Stomach (tissue), 9 donors: Measurements from ENCODE around the gene SERPINB4. TPM values are rescaled to one million over a fixed set of nuclear protein-coding genes. Genes with fewer than 3 reads are reported as not detected.

Source experiments
- DNase-seq, 2 donors: peaks; one replicate each; pipeline versions ENCODE4 v3.0.0 to v3.0.0-alpha.2; 2013 to 2019
- H3K27ac ChIP-seq, 5 donors: fragments of 200-600 bp in 4 of 5; sonication (generic) in 4 of 5; one replicate each; pipeline ENCODE4 v1.5.1; 2013 to 2019; ENCODE audit warnings: mild to moderate bottlenecking in 1 of 5, moderate library complexity in 1 of 5
- H3K27me3 ChIP-seq, 3 donors: fragments of 200-600 bp; sonication (generic); one replicate each; pipeline ENCODE4 v1.5.1; 2017 to 2019; ENCODE audit warnings: mixed run types in 1 of 3
- H3K36me3 ChIP-seq, 4 donors: fragments of 200-600 bp; sonication (generic); 1 replicate in 3 of 4; 2 replicates in 1 of 4; pipeline ENCODE4 v1.5.1; 2016 to 2019
- H3K4me1 ChIP-seq, 4 donors: fragments of 200-600 bp; sonication (generic); one replicate each; pipeline ENCODE4 v1.5.1; 2016 to 2019
- H3K4me3 ChIP-seq, 4 donors: fragments of 200-600 bp; sonication (generic) in 3 of 4; one replicate each; pipeline ENCODE4 v1.5.1; 2016 to 2019; ENCODE audit warnings: mild to moderate bottlenecking in 1 of 4
- H3K9me3 ChIP-seq, 4 donors: fragments of 200-600 bp; sonication (generic); one replicate each; pipeline ENCODE4 v1.5.1; 2016 to 2019
- EP300 ChIP-seq: sonication (generic); formaldehyde crosslinking; IDR thresholded peaks from one replicate; pipeline ENCODE4 v1.6.1; 2017; ENCODE audit warnings: antibody characterized with exemption
- POLR2A ChIP-seq, 4 donors: fragments of 450-650 bp; IDR thresholded peaks; one replicate each; pipeline ENCODE4 v1.6.1; 2016; ENCODE audit warnings: antibody characterized with exemption in 4 of 4, control low read depth in 2 of 4, mild to moderate bottlenecking in 1 of 4, moderate library complexity in 1 of 4
- POLR2AphosphoS5 ChIP-seq, 3 donors: sonication (generic); formaldehyde crosslinking; IDR thresholded peaks; one replicate each; pipeline ENCODE4 v1.6.1; 2016; ENCODE audit warnings: antibody characterized with exemption in 3 of 3
- WGBS, 5 donors: extraction: QIAGEN DNeasy Blood & Tissue Kit in 3 of 5; methylation state at CpG; one replicate each; pipeline versions ENCODE4 v1.1.5 to v1.1.7; 2013 to 2018; 5-methylcytosine and 5-hydroxymethylcytosine counted together
- intact Hi-C: fragments of 100-400 bp; cut with DNase I; formaldehyde crosslinking; loops from one replicate; pipeline ENCODE4 v1.15.1; 2023; ENCODE audit warnings: low total_unique reads
- polyA plus RNA-seq, 3 donors: library from polyadenylated mRNA; stranded (reverse); fragments of 200-250 nt; gene quantifications; one replicate each; pipeline ENCODE4 v1.2.3, GENCODE V29; 2013
- total RNA-seq, 5 donors: library from RNA; depleted of rRNA; stranded (reverse); fragments of >200 nt; gene quantifications; one replicate each; pipeline versions ENCODE4 v1.1.0 to v1.2.3, GENCODE V29; 2014 to 2016
- TF ChIP-seq, protein P1 (sequence below), 7 experiments: fragments of 450-650 bp in 4 of 7; fragments of 200-600 bp in 3 of 7; sonication (generic) in 3 of 7; IDR thresholded peaks; one replicate each; pipeline ENCODE4 v1.5.1; 2016 to 2019; ENCODE audit warnings: antibody characterized with exemption in 7 of 7, control low read depth in 2 of 7, mild to moderate bottlenecking in 1 of 7
- donor health status: healthy with polysubstance abuse.
- donor health status: Bipolar disorder and iron deficiency.
- donor health status: healthy.

The SERPINB4 gene
- total and polyA plus RNA-seq, 8 donors = 0.46 to 3.8 (median 0.68) TPM; not detected in 5

DNA sequence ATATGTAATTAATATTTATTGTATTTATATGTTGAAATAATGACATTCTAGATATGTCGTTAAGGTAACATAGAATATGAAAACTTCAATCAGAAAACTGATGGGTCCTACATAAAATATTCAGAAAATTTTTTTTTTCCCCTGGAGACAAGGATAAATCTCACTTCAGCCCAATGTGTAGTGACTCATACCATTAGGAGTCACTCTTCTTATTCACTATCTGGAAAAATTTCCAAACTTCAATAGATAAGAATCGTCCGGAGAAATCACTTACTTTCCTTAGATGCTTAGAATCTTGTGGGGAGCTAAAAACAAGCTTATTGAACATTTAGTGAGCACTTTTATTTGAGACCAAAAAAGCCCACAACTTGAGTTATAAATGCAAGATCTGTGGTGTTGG is 52.3 kb downstream of the SERPINB4 start:
- Histone ChIP-seq H3K27ac (no peak overlapping the region), H3K9me3 (no peaks in the 10 kb centered on the region), H3K4me3 (no peak overlapping the region), H3K36me3 (no peaks in the 10 kb centered on the region), H3K4me1 (no peaks in the 10 kb centered on the region), H3K27me3 (no peaks in the 10 kb centered on the region)
- intact Hi-C loops = no loop called here
- DNase-seq = no peak
- 71 to 85% (median 75%) methylated on average over 3 of the region's 3 CpGs for WGBS, 5 donors
- TF ChIP-seq, protein P1, sequence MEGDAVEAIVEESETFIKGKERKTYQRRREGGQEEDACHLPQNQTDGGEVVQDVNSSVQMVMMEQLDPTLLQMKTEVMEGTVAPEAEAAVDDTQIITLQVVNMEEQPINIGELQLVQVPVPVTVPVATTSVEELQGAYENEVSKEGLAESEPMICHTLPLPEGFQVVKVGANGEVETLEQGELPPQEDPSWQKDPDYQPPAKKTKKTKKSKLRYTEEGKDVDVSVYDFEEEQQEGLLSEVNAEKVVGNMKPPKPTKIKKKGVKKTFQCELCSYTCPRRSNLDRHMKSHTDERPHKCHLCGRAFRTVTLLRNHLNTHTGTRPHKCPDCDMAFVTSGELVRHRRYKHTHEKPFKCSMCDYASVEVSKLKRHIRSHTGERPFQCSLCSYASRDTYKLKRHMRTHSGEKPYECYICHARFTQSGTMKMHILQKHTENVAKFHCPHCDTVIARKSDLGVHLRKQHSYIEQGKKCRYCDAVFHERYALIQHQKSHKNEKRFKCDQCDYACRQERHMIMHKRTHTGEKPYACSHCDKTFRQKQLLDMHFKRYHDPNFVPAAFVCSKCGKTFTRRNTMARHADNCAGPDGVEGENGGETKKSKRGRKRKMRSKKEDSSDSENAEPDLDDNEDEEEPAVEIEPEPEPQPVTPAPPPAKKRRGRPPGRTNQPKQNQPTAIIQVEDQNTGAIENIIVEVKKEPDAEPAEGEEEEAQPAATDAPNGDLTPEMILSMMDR (IDR thresholded peaks at IDR 0.05) = no peak

DNA sequence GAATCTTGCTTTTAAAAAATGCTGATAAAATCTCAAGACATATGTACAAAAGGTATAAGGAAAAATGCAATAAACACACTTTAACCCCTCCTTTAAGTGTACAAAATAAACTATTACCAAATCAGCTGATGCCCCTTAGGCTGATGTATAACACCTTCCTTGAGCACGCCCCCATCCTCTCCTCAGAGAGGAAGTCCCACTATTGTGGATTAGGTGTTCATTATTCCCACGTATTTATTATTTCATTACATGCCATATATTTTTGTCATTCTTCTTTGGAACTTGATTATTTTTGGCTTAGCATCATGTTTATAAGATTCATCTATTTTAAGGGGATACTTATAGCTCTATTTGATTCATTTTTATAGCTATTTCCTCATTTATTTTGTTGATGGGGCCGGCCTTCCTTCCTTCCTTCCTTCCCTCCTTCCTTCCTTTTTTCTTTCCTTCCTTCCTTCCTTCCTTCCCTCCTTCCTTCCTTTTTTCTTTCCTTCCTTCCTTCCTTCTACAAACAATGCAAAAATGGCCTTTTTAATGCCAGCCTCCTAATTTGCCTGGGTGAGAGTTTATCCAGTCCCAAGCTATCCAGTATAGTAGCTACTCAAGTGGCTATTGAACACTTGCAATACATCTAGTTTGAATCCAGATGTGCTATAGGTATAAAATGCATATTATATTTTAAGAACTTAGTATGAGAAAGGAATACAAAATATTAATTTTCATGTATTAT is 52.9 kb downstream of the SERPINB4 start:
- H3K9me3 ChIP-seq = no peaks in the 10 kb centered on the region
- no peaks in the 10 kb centered on the region for H3K4me1 ChIP-seq
- intact Hi-C loops = no loop called here
- no peak for TF ChIP-seq POLR2AphosphoS5 (IDR thresholded peaks at IDR 0.05)
- TF ChIP-seq POLR2A (IDR thresholded peaks at IDR 0.05) = no peak
- TF ChIP-seq, protein P1 (IDR thresholded peaks at IDR 0.05) = no peak
- TF ChIP-seq EP300 = no peak
- H3K4me3 ChIP-seq = no peak overlapping the region
- 80 to 83% (median 81%) methylated on average over 3 of the region's 3 CpGs for WGBS, 5 donors
- H3K27ac ChIP-seq = no peak overlapping the region
- no peak for DNase-seq
- no peaks in the 10 kb centered on the region for H3K27me3 ChIP-seq
- no peaks in the 10 kb centered on the region for H3K36me3 ChIP-seq

DNA sequence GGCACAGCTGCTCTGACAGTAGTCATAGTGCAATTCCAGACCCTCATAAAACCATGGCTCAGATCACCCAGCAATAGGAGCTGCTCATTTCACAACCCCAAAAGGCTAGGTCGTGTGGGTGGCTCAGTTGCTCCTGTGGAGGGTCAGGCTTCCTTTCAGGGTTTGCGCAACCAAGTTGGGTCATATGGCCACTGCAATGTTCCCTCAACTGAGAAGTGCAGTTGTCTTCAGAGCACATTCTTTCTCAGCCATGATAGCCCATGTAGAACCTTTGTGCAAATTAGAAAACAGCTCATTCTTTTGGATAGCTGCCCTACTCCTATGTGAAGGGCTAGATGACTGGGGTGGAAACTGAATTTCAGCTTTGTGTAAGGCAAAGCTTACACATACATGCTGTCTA is 53.7 kb downstream of the SERPINB4 start:
- intact Hi-C loops = no loop called here

DNA sequence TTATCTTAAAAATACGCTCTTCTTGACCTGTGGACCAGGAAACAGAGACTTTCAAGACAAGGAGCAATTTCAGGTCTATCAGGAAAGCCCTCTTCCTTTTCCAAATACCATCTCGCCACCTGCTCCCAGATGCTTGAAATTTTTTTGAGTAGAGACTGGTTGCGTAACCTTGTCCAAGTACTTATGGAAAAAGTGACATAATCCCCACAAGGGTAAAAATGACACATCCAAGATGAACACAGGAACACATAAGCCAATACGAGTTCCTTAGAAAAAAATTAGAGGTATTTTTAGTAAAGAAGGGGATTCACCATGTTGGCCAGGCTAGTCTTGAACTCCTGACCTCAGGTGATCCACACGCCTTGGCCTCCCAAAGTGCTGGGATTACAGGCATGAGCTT is 55.1 kb downstream of the SERPINB4 start:
- Histone ChIP-seq H3K9me3 (no peaks in the 10 kb centered on the region), H3K4me1 (no peaks in the 10 kb centered on the region), H3K4me3 (no peak overlapping the region), H3K36me3 (no peaks in the 10 kb centered on the region), H3K27me3 (no peaks in the 10 kb centered on the region), H3K27ac (no peak overlapping the region)
- WGBS, 5 donors = 61 to 83% (median 65%) methylated on average over 5 of the region's 5 CpGs
- DNase-seq = no peak
- intact Hi-C loops = no loop called here
- no peak for TF ChIP-seq EP300
- TF ChIP-seq POLR2AphosphoS5 (IDR thresholded peaks at IDR 0.05) = no peak
- no peak for TF ChIP-seq POLR2A (IDR thresholded peaks at IDR 0.05)
- TF ChIP-seq, protein P1 (IDR thresholded peaks at IDR 0.05) = no peak

More for the DNA sequence above, 53.7 kb downstream of the SERPINB4 start:
- no peak overlapping the region for H3K4me3 ChIP-seq
- H3K27me3 ChIP-seq = no peaks in the 10 kb centered on the region
- no peaks in the 10 kb centered on the region for H3K36me3 ChIP-seq
- H3K9me3 ChIP-seq = no peaks in the 10 kb centered on the region
- 44 to 71% (median 59%) methylated on average over 2 of the region's 2 CpGs for WGBS, 5 donors
- H3K27ac ChIP-seq = no peak overlapping the region
- TF ChIP-seq POLR2AphosphoS5 (IDR thresholded peaks at IDR 0.05) = no peak
- TF ChIP-seq, protein P1 (IDR thresholded peaks at IDR 0.05) = no peak
- no peak for TF ChIP-seq EP300
- TF ChIP-seq POLR2A (IDR thresholded peaks at IDR 0.05) = no peak
- no peak for DNase-seq
- no peaks in the 10 kb centered on the region for H3K4me1 ChIP-seq

Other genes starting within 250 kb of the SERPINB4 start
- gene VPS4B, start 221.8 kb downstream of the SERPINB4 start, total RNA-seq = 100 to 1,000 TPM in 1 of 5 donors, 10 to 100 TPM in 4; 23.7 to 108 (median 46.7) TPM
- 10 to 100 TPM; 11.3 to 37.1 (median 18.6) TPM for gene VPS4B, start 221.8 kb downstream of the SERPINB4 start, polyA plus RNA-seq
- gene SERPINB5, start 167.3 kb downstream of the SERPINB4 start, total RNA-seq = 1 to 10 TPM in 1 of 5 donors, under 1 TPM in 1, not detected in 3; 0.72 to 3.9 TPM
- gene SERPINB5, start 167.3 kb downstream of the SERPINB4 start, polyA plus RNA-seq = 10 to 100 TPM in 1 of 3 donors, not detected in 2; 27.1 TPM
- gene SERPINB12, start 101.9 kb downstream of the SERPINB4 start, total RNA-seq = not detected
- not detected for gene SERPINB12, start 101.9 kb downstream of the SERPINB4 start, polyA plus RNA-seq
- under 1 TPM in 1 of 5 donors, not detected in 4; 0.55 TPM for gene SERPINB13, start 56.9 kb downstream of the SERPINB4 start, total RNA-seq
- gene SERPINB13, start 56.9 kb downstream of the SERPINB4 start, polyA plus RNA-seq = 10 to 100 TPM in 1 of 3 donors, not detected in 2; 51.6 TPM
- gene SERPINB3, start 17.6 kb upstream of the SERPINB4 start, total RNA-seq = 1 to 10 TPM in 1 of 5 donors, not detected in 4; 1.8 TPM
- gene SERPINB3, start 17.6 kb upstream of the SERPINB4 start, polyA plus RNA-seq = 10 to 100 TPM in 1 of 3 donors, under 1 TPM in 2; 0.61 to 46.5 (median 0.62) TPM
- 1 to 10 TPM in 1 of 5 donors, under 1 TPM in 1, not detected in 3; 0.37 to 7.1 TPM for gene SERPINB11, start 58.7 kb upstream of the SERPINB4 start, total RNA-seq
- gene SERPINB11, start 58.7 kb upstream of the SERPINB4 start, polyA plus RNA-seq = 1 to 10 TPM in 1 of 3 donors, not detected in 2; 2.7 TPM
- not detected for gene SERPINB7, start 131.2 kb upstream of the SERPINB4 start, total RNA-seq
- gene SERPINB7, start 131.2 kb upstream of the SERPINB4 start, polyA plus RNA-seq = 1 to 10 TPM in 1 of 3 donors, under 1 TPM in 1, not detected in 1; 0.23 to 5.2 TPM
- 1 to 10 TPM in 1 of 5 donors, not detected in 4; 1.8 TPM for gene SERPINB2, start 243.4 kb upstream of the SERPINB4 start, total RNA-seq
- 10 to 100 TPM in 1 of 3 donors, 1 to 10 TPM in 1, under 1 TPM in 1; 0.46 to 22.4 (median 4.1) TPM for gene SERPINB2, start 243.4 kb upstream of the SERPINB4 start, polyA plus RNA-seq